GM19324 (cell line): ENCODE data around the gene ADAMTS17.

Experiments
- ATAC-seq: cut with Tn5 transposase; IDR thresholded peaks from one replicate; pipeline ENCODE4 v1.9.1; 2021; ENCODE audit warnings: mild to moderate bottlenecking, moderate library complexity; ENCODE audit not compliant: unreplicated experiment, low FRiP score

The ADAMTS17 gene

DNA sequence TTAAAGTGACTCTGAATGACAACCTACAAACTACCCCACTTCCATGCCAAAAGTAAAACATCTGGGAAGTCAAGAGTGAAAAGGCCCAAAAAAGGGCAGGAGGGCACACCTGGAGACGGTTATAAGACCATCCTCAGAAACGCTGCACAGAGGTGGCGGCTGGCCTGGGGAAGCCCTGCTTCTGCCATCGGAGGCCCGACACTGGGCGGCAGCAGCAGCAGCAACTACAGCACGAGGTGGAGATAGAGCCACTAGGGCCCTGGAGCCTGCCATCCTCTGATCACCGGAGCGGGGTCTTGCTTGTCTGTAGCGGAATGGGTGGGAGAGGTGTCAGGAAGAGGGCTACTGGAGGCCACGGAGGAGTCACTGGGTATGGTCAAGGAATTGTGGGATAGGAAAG lies 283.3 kb downstream of the ADAMTS17 start:
- no peak for ATAC-seq

DNA sequence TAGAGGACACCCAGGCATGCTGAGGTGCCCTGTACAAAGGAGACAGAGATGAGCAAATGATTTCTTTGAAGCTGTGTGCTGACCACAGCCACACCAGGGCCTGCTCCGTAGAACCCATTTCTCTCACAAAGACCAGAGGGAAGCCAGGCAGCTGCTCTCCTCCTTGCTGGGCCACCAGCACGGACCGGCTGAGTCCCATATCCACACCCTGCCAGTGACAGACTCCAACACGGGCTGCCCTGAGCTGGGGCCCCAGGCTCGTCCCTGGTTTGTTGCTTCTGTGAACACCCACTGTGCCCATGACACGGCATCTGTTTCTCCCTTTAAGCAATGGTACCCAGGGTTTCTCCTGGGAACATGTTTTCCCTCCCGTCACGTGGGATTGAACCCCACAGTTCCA lies 284.5 kb downstream of the ADAMTS17 start:
- no peak for ATAC-seq

GRCh38 chr15:100056411-100057072 lies 285.2 kb downstream of the ADAMTS17 start:
- no peak for ATAC-seq

- ATAC-seq = no peak
Observed at GRCh38 chr15:100055821-100056220, 286.0 kb downstream of the ADAMTS17 start.

- ATAC-seq = no peak
Observed at GRCh38 chr15:100054539-100054938, 287.2 kb downstream of the ADAMTS17 start.

DNA sequence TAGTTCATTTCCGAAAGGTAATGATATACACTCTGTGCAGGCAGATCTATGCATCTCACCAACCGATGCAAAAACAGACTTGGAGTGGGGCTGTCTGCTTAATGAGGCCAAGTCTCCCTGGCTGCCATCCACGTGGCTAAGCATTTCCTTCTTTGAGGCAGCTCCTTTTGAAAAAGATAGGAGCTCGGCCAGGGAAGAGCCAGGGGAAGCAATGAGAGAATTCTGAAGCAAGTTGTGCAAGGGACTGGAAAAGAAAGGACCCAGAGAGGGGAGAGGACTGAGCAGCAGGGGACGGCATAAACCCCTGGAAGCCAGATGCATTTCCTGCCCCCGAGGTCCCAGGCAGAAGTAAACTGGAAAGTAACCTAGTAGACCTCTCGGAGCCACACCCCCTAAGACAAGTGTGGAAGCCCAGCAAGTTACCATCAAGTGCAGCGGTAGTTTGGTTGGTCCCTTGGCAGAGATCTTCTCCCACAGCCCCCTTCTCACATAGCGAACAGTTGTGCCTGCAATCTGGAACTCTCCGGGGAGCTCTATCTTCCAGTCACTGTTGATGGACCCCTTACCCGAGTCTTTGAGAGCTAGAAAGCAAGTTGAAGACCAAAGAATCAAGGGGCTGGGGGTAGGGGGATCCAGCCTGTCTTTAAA lies 288.2 kb downstream of the ADAMTS17 start:
- no peak for ATAC-seq

DNA sequence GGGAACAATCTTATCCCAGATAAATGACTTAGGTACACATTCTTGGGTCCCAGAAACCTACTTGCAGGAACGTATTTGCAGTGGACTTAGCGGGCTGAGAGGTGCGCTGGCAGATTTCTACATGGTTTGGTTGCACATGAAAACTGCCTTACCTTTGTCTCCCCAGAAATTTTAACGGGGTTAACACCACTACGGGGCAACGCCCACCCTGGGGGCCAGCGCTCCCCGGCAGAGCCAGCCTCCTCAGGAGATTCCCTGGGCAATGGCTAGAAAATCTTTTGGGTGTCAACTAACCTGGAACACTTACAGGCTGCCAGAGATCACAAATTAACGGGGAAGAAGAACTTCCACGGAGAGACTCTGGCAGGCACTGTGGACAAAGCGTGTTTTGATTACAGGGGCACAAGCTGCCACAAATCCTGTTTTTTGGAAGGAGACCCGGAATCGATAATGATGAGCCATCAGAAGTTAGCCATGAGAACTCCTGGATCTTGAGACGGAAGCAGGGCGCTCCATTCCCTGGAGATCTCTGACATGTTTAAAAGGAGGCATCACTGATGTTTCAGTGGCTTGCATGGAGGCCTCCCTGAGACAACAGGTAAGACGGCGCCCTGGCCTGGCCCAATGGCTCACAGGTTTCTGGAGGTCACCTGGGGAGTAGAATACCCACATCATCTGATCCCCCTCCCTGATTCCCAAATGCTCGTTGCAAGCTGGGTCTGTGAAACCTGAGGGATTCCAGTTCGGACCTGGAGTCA lies 288.9 kb downstream of the ADAMTS17 start:
- ATAC-seq = no peak

GRCh38 chr15:100050877-100051786 lies 290.6 kb downstream of the ADAMTS17 start:
- no peak for ATAC-seq

GRCh38 chr15:100049936-100050876 lies 291.6 kb downstream of the ADAMTS17 start:
- ATAC-seq = no peak

DNA sequence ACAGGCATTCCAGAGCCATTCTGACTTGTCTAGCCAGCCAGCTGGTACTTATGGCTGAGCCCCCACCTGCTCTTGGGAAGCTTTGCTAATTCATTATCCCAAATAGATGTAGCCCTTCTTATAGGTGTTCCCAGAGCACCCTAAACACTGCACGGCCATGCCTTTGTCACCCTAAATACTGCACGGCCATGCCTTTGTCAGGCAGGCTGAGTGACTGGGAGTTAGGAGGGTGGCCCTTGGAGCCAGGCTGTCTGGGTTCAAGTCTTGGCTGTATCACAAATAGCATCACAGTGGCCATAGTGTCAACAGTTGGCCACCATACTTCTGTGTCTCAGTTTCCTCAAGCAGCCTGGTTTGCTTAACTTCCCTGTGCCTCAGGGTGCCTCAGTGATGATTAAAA lies 292.3 kb downstream of the ADAMTS17 start:
- ATAC-seq = no peak

- ATAC-seq = no peak
Observed at GRCh38 chr15:100048736-100049135, 293.0 kb downstream of the ADAMTS17 start.

DNA sequence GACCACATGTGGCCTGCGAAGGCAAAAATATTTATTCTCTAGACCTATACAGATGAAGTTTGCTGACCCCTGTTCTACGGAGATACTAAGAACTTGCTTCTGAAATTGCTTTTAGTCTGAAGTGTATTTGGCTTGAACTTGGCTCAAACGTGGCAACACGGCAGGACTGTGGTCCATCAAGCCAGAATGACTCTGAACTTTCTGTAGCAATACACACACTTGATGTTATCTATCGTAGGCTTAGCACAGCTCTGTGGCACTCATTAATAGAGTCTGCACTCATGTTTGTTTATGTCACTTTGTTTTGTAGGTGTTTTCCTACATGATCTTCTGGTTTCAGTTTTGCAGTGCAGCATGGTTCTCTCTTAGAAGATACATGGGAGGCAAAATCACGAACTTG lies 298.1 kb downstream of the ADAMTS17 start:
- no peak for ATAC-seq

DNA sequence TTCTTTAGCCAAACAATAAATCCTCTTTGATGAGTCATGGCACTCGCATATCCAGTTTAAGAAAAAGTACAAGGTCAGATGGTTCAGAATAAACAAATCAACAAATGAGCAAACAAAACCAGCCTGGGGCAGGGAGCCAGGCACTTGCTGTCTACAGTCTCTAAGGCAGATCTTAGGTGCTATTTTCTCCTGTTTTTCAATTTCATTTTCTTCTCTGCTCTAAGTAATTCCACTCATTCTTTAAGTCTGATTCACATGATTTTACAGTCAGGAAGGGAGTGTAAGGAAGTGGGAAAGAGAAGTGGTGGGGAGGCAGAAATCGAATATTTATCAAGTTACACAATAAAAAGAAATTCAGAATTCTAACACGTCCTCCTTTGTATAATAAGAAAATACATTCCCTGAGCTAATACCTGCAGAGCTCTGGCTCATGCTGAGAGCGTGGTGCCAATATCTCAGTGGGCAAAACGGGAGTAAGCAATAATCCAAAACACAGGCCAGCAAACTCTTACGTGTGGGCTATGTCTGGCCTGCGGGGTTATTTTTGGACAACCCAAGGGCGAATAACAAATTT lies 298.6 kb downstream of the ADAMTS17 start:
- no peak for ATAC-seq

GRCh38 chr15:100042558-100042957 lies 299.2 kb downstream of the ADAMTS17 start:
- no peak for ATAC-seq

GRCh38 chr15:100041127-100041828 lies 300.5 kb downstream of the ADAMTS17 start:
- no peak for ATAC-seq

DNA sequence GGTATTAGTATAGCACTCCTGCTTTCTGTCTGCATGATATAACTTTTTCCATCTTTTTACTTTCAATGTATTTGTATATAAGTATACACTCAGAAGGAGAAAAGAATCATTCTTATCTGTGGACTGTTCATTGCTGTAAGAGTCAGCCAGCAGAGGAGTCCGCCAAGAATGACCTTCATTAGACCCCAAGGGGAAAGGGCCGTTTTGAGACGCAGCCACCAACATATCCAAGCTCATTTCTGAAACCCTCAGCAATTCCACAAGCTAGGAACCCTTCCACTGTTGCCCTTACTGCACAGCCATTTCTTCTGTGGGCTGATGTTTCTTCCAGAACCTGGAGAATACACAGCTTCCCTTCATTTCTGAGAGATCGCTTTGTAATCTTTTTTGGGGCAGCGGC lies 301.8 kb downstream of the ADAMTS17 start:
- ATAC-seq = no peak

- no peak for ATAC-seq
Observed at GRCh38 chr15:100038736-100039135, 303.0 kb downstream of the ADAMTS17 start.

DNA sequence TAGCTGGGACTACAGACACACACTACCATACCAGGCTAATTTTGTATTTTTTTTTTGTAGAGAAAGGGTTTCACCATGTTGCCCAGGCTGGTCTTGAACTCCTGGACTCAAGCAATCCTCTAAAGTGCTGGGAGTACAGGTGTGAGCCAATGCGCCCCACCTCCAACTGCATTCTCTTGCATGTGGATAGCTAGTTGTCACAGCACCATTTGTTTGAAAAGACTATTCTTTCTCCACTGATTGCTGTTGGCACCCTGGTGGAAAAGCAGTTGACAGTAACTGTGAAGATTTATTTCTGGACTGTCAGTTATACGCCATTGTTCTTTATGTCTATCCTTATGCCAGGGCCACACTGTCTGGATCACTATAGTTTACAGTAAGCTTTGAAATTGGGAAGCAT lies 303.9 kb downstream of the ADAMTS17 start:
- no peak for ATAC-seq

DNA sequence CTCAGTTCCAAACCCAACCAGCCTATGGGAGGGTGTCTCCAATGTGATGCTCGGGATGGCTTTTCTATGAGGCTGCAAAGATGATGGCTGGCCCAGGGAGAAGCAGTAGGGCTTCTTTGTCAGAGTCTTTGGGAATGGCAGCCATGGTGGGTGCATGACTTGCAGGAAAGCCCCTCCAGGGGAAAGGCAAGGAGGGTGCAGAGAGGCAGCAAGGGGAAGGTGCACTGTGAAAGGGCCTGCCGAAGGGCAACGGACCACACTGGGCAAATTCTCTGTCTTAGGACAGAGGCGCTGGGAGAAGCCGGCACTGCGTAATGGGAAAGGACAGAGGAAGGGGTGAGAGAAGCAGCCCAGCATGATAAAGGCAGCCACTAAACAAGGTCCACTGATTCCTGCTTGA lies 305.8 kb downstream of the ADAMTS17 start:
- ATAC-seq = no peak
